Cortex of kidney (tissue), 1 donor: Measurements from ENCODE around the gene UBAC1.
"Not testable (repeated sequence)": the region's sequence is repeated elsewhere in the genome, so short reads cannot be mapped to it uniquely, and the experiment has no call there.

ENCODE experiments used
- DNase-seq: peaks from one replicate; lab custom pipeline; 2025; lab: John Stamatoyannopoulos, UW

UBAC1 gene

GRCh38 chr9:135959814-135960213 is 1.4 kb downstream of the UBAC1 start:
- no peak for DNase-seq

GRCh38 chr9:135958485-135958884 is 2.7 kb downstream of the UBAC1 start:
- DNase-seq: no peak

- no peak for DNase-seq
Observed at GRCh38 chr9:135957431-135957830, 3.7 kb downstream of the UBAC1 start.

GRCh38 chr9:135956802-135957174 is 4.4 kb downstream of the UBAC1 start:
- no peak for DNase-seq

- DNase-seq: no peak
Observed at GRCh38 chr9:135955934-135956801, 5.0 kb downstream of the UBAC1 start.

- no peak for DNase-seq
Observed at GRCh38 chr9:135952664-135953206, 8.4 kb downstream of the UBAC1 start.

- no peak for DNase-seq
Observed at GRCh38 chr9:135951889-135952663, 9.1 kb downstream of the UBAC1 start.

- not testable (repeated sequence) for DNase-seq
Observed at GRCh38 chr9:135951310-135951709, 9.9 kb downstream of the UBAC1 start.

- not testable (repeated sequence) for DNase-seq
Observed at GRCh38 chr9:135950841-135951240, 10.3 kb downstream of the UBAC1 start.

GRCh38 chr9:135950135-135950682 is 11.0 kb downstream of the UBAC1 start:
- DNase-seq: no peak

- DNase-seq: no peak
Observed at GRCh38 chr9:135949501-135950134, 11.6 kb downstream of the UBAC1 start.

GRCh38 chr9:135948968-135949367 is 12.2 kb downstream of the UBAC1 start:
- no peak for DNase-seq

GRCh38 chr9:135948446-135948845 is 12.7 kb downstream of the UBAC1 start:
- DNase-seq: no peak

GRCh38 chr9:135947582-135947981 is 13.6 kb downstream of the UBAC1 start:
- no peak for DNase-seq

GRCh38 chr9:135947105-135947504 is 14.1 kb downstream of the UBAC1 start:
- DNase-seq: not testable (repeated sequence)

- no peak for DNase-seq
Observed at GRCh38 chr9:135946392-135946994, 14.7 kb downstream of the UBAC1 start.

- no peak for DNase-seq
Observed at GRCh38 chr9:135945969-135946368, 15.2 kb downstream of the UBAC1 start.

- DNase-seq: no peak
Observed at GRCh38 chr9:135944444-135945252, 16.5 kb downstream of the UBAC1 start.

GRCh38 chr9:135943604-135944003 is 17.6 kb downstream of the UBAC1 start:
- not testable (repeated sequence) for DNase-seq

GRCh38 chr9:135941288-135941995 is 19.7 kb downstream of the UBAC1 start:
- no peak for DNase-seq
